ENCODE measurements around the gene TRMT112. TPM values are rescaled to one million over a fixed set of nuclear protein-coding genes. Genes with fewer than 3 reads are reported as not detected.
A peak's percentile ranks its signal among the peaks of the same experiment; 100 is the strongest.

TRMT112 gene
- total RNA-seq, 1 donor from 2014 or later = 126 TPM

- H3K27ac Mint-ChIP-seq (ENCODE audit: unreplicated experiment) = no peak overlapping the region
- H3K36me3 Mint-ChIP-seq (ENCODE audit: low read depth) = peaks cover 27% of the 10 kb centered on the region
- H3K4me3 Mint-ChIP-seq (ENCODE audit: unreplicated experiment) = no peak overlapping the region
- TF ChIP-seq CTCF (IDR thresholded peaks at IDR 0.05) = no peak
- no peaks in the 10 kb centered on the region for H3K27me3 Mint-ChIP-seq (ENCODE audit: low read depth)
- H3K4me1 Mint-ChIP-seq (ENCODE audit: low read depth) = peaks cover 32% of the 10 kb centered on the region
- DNase-seq (ENCODE audit: low spot score) = no peak
- H3K9me3 Mint-ChIP-seq (ENCODE audit: low read depth) = no peaks in the 10 kb centered on the region
These were observed 44.3 kb upstream of the TRMT112 start for GRCh38 chr11:64361659-64362058.

GRCh38 chr11:64360448-64360921 is 43.1 kb upstream of the TRMT112 start:
- peak overlapping the region; percentile 86 for H3K4me3 Mint-ChIP-seq (ENCODE audit: unreplicated experiment)
- H3K27ac Mint-ChIP-seq (ENCODE audit: unreplicated experiment) = no peak overlapping the region
- peaks cover 20% of the 10 kb centered on the region for H3K36me3 Mint-ChIP-seq (ENCODE audit: low read depth)
- H3K27me3 Mint-ChIP-seq (ENCODE audit: low read depth) = no peaks in the 10 kb centered on the region
- peaks cover 39% of the 10 kb centered on the region for H3K4me1 Mint-ChIP-seq (ENCODE audit: low read depth)
- no peak for TF ChIP-seq CTCF (IDR thresholded peaks at IDR 0.05)
- no peak for DNase-seq (ENCODE audit: low spot score)
- no peaks in the 10 kb centered on the region for H3K9me3 Mint-ChIP-seq (ENCODE audit: low read depth)

GRCh38 chr11:64359712-64360445 is 42.5 kb upstream of the TRMT112 start:
- Mint-ChIP-seq H3K4me3 (ENCODE audit: unreplicated experiment) (peak overlapping the region; percentile 86), H3K4me1 (ENCODE audit: low read depth) (peaks cover 45% of the 10 kb centered on the region), H3K27me3 (ENCODE audit: low read depth) (no peaks in the 10 kb centered on the region), H3K9me3 (ENCODE audit: low read depth) (no peaks in the 10 kb centered on the region), H3K36me3 (ENCODE audit: low read depth) (peaks cover 20% of the 10 kb centered on the region), H3K27ac (ENCODE audit: unreplicated experiment) (peak overlapping the region; percentile 59)
- no peak for TF ChIP-seq CTCF (IDR thresholded peaks at IDR 0.05)
- DNase-seq (ENCODE audit: low spot score) = no peak

GRCh38 chr11:64358907-64359711 is 41.8 kb upstream of the TRMT112 start, which contains the start of gene RPS6KA4:
Gene RPS6KA4 (plus strand): TSS chr11:64359162. CDS start chr11:64359236, 74 bp downstream.
- peaks cover 16% of the 10 kb centered on the region for H3K36me3 Mint-ChIP-seq (ENCODE audit: low read depth)
- peak within 1 kb of the TSS; percentile 74 for H3K27ac Mint-ChIP-seq (ENCODE audit: unreplicated experiment)
- H3K9me3 Mint-ChIP-seq (ENCODE audit: low read depth) = no peaks in the 10 kb centered on the region
- H3K27me3 Mint-ChIP-seq (ENCODE audit: low read depth) = no peaks in the 10 kb centered on the region
- H3K4me1 Mint-ChIP-seq (ENCODE audit: low read depth) = peaks cover 45% of the 10 kb centered on the region
- TF ChIP-seq CTCF (IDR thresholded peaks at IDR 0.05) = no peak
- DNase-seq (ENCODE audit: low spot score) = no peak
- H3K4me3 Mint-ChIP-seq (ENCODE audit: unreplicated experiment) = peak within 1 kb of the TSS; percentile 86

GRCh38 chr11:64358536-64358906 is 41.2 kb upstream of the TRMT112 start:
- Mint-ChIP-seq H3K4me1 (ENCODE audit: low read depth) (peaks cover 45% of the 10 kb centered on the region), H3K4me3 (ENCODE audit: unreplicated experiment) (peak overlapping the region; percentile 57), H3K9me3 (ENCODE audit: low read depth) (no peaks in the 10 kb centered on the region), H3K27me3 (ENCODE audit: low read depth) (no peaks in the 10 kb centered on the region), H3K27ac (ENCODE audit: unreplicated experiment) (peak overlapping the region; percentile 54), H3K36me3 (ENCODE audit: low read depth) (peaks cover 13% of the 10 kb centered on the region)
- DNase-seq (ENCODE audit: low spot score) = no peak
- no peak for TF ChIP-seq CTCF (IDR thresholded peaks at IDR 0.05)

Data from chondrocyte (in vitro differentiated cells).